Activated naive CD4-positive, alpha-beta T cell (primary cell): ENCODE results near the gene HS3ST3B1.

Experiments
- DNase-seq, 4 experiments: peaks; one replicate each; lab custom pipeline; 2025; lab: John Stamatoyannopoulos, UW

Gene HS3ST3B1

GRCh38 chr17:14303343-14304221 lies 2.7 kb downstream of the HS3ST3B1 start:
- DNase-seq: peak in 1 of 4 experiments; percentile 29

DNA sequence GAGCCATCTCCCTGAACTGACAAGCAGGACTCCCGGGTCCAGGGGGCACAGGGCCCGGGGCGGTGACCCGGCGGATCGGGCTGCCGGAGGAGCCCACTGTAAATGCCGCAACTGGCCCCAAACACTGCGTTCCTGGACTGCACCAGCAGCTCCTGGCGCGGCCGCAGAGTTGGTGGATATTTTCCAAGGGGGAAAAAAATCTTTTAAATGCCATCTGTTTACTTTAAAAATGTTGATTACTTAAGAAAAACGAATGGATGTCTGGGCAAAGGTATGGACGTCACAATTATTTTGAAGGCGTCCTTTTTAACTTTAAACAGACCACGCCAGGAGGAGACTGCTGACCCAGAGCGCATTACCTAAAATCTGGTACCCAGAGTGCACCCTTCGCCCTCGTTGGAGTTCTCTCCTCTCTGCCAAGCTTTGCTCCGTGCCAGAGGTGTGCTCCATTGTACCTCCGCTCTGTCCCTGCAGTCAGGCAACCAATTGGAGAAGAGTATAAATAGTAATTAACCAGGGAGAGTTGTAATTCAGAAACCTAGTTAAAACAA lies 3.4 kb downstream of the HS3ST3B1 start:
- no peak for DNase-seq

- DNase-seq: no peak
These were observed 4.1 kb downstream of the HS3ST3B1 start for GRCh38 chr17:14304773-14305517.

GRCh38 chr17:14305785-14306496 lies 5.1 kb downstream of the HS3ST3B1 start:
- no peak for DNase-seq

DNA sequence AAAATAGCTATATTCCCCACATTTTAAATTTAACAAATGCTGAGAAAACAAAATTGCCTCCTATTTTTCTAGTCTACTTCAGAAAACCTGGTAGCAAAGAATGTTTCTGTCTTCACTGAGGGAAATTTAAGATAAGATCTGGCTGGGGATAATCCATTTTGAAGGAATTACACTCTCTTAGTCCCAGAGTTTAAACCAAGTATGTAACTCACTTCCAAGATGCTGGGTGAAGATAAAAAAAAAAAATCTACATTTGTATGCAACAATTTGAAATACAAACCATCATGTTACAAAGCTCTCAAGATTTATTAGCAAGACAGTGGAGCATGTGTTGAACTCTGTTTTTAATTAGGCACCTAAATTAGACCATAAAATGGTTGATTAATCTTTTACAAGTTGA lies 5.7 kb downstream of the HS3ST3B1 start:
- no peak for DNase-seq

- no peak for DNase-seq
These were observed 6.7 kb downstream of the HS3ST3B1 start for GRCh38 chr17:14307560-14308024.

DNA sequence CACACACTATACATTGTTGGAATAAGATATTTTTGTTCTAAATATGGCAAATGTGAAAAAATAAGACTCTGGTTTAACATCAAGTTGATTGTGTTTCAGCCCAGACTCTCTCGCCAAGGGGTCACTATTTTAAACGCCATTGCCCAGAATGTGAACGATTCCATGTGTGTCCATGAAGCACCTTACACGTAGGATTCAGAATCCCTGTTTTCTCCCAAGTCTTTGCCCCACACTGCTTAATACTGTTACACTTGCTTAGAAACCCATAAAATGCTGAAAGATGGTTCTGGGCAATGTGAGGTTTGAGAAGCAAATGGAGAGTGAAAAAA lies 7.7 kb downstream of the HS3ST3B1 start:
- DNase-seq: no peak

DNA sequence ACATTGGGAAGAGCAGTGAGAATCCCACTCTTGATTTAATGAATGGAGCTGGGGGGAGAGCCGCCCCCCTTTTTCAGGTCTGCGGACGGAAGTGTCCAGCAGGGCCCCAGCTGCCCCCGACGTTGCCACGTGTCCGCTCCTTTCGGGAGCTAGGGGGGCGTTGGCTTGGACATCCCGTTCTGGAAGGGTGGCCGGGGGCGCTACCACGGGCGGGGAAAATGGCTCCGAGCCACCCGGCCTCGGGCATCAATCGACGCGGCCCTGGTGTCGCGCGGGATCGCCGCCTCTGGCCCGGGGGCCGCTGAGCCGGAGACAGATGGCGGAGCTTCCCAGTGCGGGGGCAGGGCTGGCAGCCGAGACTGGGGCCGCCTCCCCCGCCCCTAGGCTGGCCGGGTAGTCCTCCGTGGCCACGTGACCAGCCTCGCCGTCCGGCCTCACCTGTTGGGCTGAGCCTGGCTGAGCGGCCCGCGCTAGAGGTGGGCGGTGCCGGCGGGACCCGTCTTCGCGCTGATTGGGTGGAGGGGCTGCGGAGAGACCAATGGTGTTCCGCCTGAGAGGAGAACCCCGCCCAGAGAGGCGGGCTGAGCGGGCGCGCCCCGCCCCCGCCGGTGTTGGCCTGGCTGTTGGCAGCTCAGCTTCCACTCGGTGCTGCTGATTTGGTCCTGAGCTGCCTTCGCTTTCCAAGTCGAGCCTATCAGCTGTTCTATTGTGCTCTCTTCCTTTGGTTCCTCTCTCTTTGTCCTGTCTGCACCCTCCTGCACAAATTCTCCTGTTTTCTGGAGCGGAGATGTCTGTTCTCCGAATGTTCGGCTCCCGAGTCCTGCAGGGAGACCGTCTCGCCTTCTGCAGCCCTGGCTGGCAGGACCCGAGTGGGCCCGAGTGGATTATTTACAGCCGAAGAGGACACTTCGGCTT lies 8.3 kb downstream of the HS3ST3B1 start:
- peak; percentile 74 to 89 (median 82) for DNase-seq

GRCh38 chr17:14310101-14310500 lies 9.2 kb downstream of the HS3ST3B1 start:
- no peak for DNase-seq

DNA sequence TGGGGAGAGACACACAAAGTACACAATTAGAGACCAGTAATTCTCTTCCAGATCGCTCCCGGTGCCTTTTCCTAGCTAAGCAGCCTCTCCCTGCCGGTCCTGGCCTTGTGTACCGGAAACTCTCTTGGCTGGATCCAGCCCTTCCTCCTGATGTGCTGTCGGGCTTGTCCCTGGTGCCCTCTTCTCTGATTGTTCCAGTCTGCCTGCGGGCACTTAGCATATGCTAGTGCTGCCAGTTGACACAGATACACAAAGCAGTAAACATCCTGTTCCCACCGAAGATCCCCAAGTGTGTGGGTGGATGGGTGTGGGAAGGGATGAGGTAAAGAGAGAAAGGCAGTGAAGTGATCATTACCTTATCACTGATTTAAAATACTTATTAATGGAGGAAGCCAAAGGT lies 9.7 kb downstream of the HS3ST3B1 start:
- no peak for DNase-seq

DNA sequence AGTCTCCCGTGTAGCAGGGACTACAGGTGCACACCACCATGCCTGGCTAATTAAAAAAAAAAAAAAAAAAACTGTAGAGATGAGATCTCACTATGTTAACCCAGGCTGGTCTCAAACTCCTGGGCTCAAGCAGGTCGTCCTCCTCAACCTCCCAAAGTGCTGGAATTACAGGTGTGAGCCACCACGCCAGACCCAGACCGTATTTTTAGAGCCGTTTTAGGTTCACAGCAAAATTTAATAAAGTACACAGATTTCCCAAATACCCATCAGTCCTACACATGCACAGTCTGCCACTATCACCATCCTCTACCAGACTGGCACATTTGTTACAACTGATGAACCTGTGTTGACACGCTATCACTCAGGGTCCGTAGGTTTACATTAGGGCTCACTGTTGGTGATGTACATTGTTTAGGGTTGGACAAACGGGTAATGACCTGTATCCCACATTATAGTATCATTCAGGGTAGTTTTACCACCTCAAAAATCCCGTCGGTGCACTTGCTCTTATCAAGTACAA lies 10.4 kb downstream of the HS3ST3B1 start:
- no peak for DNase-seq

DNA sequence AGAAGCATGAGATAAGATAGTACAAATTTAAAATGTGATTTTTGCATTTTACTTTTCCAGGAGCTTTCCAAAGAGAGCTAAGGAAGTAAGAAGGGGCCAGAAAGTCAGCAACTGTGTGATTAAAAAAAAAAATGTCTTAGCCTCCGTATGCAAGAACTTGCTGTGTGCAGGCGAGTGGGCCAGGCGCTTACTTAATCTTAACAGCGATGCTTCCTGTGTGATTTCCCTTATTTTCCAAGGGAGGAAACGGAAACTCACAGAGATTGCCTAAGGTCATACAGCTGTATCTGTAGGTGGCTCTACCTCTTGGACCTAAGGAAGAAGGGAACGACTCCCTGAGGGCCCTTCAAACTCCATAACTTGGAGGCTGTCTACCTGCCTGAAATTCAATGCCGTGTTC lies 11.1 kb downstream of the HS3ST3B1 start:
- no peak for DNase-seq

- no peak for DNase-seq
These were observed 11.6 kb downstream of the HS3ST3B1 start for GRCh38 chr17:14312522-14312921.

GRCh38 chr17:14316126-14316832 lies 15.4 kb downstream of the HS3ST3B1 start:
- no peak for DNase-seq

DNA sequence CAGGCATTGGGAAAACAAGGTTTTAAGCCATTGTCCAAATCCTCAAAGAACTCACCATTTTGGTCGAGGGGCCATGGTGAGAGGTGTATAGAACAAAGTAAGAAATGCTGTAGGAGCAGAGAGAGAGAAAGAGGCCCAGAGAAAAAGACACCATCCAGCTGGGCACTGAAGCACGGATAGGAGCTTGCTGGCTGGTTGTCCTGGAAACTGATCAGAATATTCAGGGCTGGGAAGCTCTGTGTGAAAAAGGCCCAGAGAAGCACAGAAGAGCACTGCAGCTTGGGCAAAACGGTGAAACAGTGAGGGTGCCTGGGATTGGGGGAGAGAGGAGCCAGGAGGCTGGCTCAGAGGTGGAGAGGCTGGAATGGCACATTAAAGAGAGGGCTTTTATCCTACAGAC lies 16.5 kb downstream of the HS3ST3B1 start:
- no peak for DNase-seq

DNA sequence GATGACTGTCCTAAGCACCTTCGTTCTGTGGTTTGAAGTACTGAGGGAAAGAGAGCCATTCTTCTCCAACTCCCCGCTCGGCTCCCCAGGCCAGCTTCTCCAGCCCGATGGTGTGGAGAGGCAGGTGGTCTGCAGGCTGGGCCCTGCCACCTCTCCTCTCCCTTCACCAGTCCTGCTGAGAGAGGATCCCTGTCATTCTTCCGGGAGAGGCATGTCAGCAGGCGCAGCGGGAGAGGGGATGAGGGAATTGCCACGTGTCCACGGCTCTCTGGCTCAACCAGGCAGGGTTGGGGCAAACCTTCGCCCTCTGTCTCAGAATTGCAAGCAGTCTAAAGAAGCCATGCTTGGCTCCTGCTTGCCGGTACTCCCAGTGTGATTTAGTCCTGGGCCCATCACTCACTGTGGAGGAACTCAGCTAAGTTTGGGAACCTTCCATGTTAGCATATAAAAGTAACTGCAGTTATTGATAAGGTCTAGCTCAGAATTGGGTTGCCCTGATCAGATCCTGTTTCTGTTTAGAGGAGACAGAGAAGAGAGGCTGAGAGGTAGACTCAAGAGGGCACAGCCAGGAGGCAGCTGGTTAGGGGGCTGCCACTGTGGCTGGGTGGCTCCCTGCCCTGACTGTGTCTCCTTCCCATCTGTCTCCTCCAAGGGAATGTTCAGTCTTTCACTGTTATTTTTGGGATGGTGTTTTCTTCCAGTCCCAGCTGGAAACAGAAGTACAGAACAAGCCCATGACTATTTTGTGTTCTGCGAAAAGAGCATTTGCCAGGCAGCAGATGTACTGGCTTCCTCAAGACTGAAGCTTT lies 17.4 kb downstream of the HS3ST3B1 start:
- DNase-seq: no peak

GRCh38 chr17:14318918-14319205 lies 18.0 kb downstream of the HS3ST3B1 start:
- no peak for DNase-seq

- no peak for DNase-seq
These were observed 19.2 kb downstream of the HS3ST3B1 start for GRCh38 chr17:14320098-14320497.

DNA sequence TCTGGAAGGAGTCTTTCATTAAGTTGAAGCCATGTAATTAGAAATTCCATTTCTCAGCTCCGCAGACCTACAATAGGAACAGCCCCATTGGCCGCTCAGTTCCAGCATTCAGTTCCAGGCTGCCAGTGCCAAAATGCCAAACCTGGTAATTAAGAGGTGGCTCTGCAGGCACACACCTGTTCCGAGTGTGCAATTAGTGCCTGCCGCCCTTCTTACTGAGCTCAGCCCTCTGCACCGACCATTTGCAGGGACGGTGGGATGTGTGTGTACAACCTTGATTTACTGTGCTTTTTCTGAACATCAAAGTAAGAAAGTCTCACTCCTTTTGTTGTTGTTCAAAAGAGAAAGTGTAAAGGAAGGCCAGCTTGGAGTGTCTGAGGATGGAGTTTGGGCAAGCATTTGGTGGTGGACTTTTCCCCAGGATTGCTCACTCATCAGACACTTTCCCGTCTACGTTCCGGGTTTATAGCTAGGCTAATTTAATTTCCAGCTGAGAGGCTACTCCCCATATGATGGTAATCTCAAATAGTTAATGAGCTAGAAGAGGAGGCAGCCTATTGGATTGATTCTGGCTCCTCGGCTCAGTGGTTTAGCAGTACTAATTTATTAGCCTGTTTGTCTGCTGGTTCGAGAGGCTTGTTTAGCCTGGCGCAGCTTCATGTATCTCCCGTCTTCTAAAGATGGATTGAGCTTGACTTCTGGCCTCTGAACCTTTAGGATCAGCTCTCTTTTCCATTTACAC lies 20.0 kb downstream of the HS3ST3B1 start:
- no peak for DNase-seq
